CD14-positive monocyte (primary cell): ENCODE data around the gene RCN1. TPM values are rescaled to one million over a fixed set of nuclear protein-coding genes. Genes with fewer than 3 reads are reported as not detected.
A peak's percentile ranks its signal among the peaks of the same experiment; 100 is the strongest.

Experiments used
- DNase-seq, 3 donors: peaks; one replicate each; pipeline ENCODE4 v3.0.0-alpha.2; 2011 to 2022
- H2AFZ ChIP-seq: 2 replicates; pipeline ENCODE4 v1.6.0; 2012; ENCODE audit warnings: mild to moderate bottlenecking, low read depth, low read length, inconsistent platforms; ENCODE audit not compliant: insufficient read depth, poor library complexity, severe bottlenecking
- H3K27ac ChIP-seq, 2 donors: 1 replicate in 1 of 2; 2 replicates in 1 of 2; pipeline ENCODE4 v1.5.1; 2012 to 2013; ENCODE audit warnings: low read length in 2 of 2, control low read depth in 1 of 2, inconsistent platforms in 1 of 2, low read depth in 1 of 2, mild to moderate bottlenecking in 1 of 2
- H3K27me3 ChIP-seq, 2 donors: one replicate each; pipeline versions ENCODE4 v1.6.0 to v1.6.1; 2011 to 2013; ENCODE audit warnings: low read length in 2 of 2; ENCODE audit not compliant: control insufficient read depth in 2 of 2, insufficient read depth in 2 of 2
- H3K36me3 ChIP-seq, 2 donors: replicated peaks in 1 of 2; 1 replicate in 1 of 2; 2 replicates in 1 of 2; pipeline versions ENCODE4 v1.5.1 to v1.6.1; 2012 to 2013; ENCODE audit warnings: low read length in 2 of 2, control low read depth in 1 of 2, inconsistent platforms in 1 of 2, mild to moderate bottlenecking in 1 of 2; ENCODE audit not compliant: insufficient read depth in 2 of 2, control insufficient read depth in 1 of 2
- H3K4me1 ChIP-seq, 2 donors: 1 replicate in 1 of 2; 2 replicates in 1 of 2; pipeline versions ENCODE4 v1.5.1 to v1.6.1; 2012 to 2013; ENCODE audit warnings: low read length in 2 of 2, control low read depth in 1 of 2, inconsistent platforms in 1 of 2, mild to moderate bottlenecking in 1 of 2, moderate library complexity in 1 of 2; ENCODE audit not compliant: insufficient read depth in 2 of 2, control insufficient read depth in 1 of 2
- H3K4me2 ChIP-seq: replicated peaks from 2 replicates; pipeline ENCODE3; 2012; ENCODE audit warnings: low read length, moderate library complexity, mild to moderate bottlenecking; ENCODE audit not compliant: poor library complexity, severe bottlenecking; ENCODE audit errors: extremely low read depth
- H3K4me3 ChIP-seq, 3 experiments: fragments of 200-600 bp in 1 of 3; sonication (generic) in 1 of 3; replicated peaks in 1 of 3; 1 replicate in 2 of 3; 2 replicates in 1 of 3; pipeline ENCODE4 v1.5.1; 2011 to 2013; ENCODE audit warnings: low read length in 3 of 3, mild to moderate bottlenecking in 3 of 3, control low read depth in 2 of 3, low read depth in 2 of 3, inconsistent platforms in 1 of 3, moderate library complexity in 1 of 3
- H3K79me2 ChIP-seq: 2 replicates; pipeline ENCODE4 v1.6.0; 2012; ENCODE audit warnings: mild to moderate bottlenecking, control low read depth, inconsistent platforms, low read length, moderate library complexity; ENCODE audit not compliant: insufficient read depth
- H3K9ac ChIP-seq: 2 replicates; pipeline ENCODE4 v1.6.0; 2017; ENCODE audit warnings: low read length, mild to moderate bottlenecking; ENCODE audit not compliant: insufficient read depth, poor library complexity, severe bottlenecking
- H3K9me3 ChIP-seq, 2 donors: replicated peaks in 1 of 2; 1 replicate in 1 of 2; 2 replicates in 1 of 2; pipeline versions ENCODE4 v1.5.1 to v1.6.1; 2012 to 2013; ENCODE audit warnings: low read length in 2 of 2, control low read depth in 1 of 2; ENCODE audit not compliant: control insufficient read depth in 1 of 2, insufficient read depth in 1 of 2
- H4K20me1 ChIP-seq: 2 replicates; pipeline ENCODE4 v1.6.0; 2012; ENCODE audit warnings: mild to moderate bottlenecking, low read length, control low read depth, moderate library complexity; ENCODE audit not compliant: insufficient read depth
- H3K27ac Mint-ChIP-seq, 7 donors: one replicate each; pipeline ENCODE4 v1.8.0; 2020; ENCODE audit warnings: mild to moderate bottlenecking in 7 of 7, mixed read lengths in 7 of 7, moderate library complexity in 6 of 7, inconsistent platforms in 2 of 7
- H3K27me3 Mint-ChIP-seq, 3 donors: one replicate each; pipeline ENCODE4 v1.8.0; 2021 to 2022; ENCODE audit warnings: low read depth in 3 of 3, mild to moderate bottlenecking in 3 of 3, mixed read lengths in 3 of 3, moderate library complexity in 3 of 3, inconsistent platforms in 1 of 3
- H3K36me3 Mint-ChIP-seq, 2 donors: one replicate each; pipeline ENCODE4 v1.8.0; 2020; ENCODE audit warnings: mixed read lengths in 2 of 2, inconsistent platforms in 1 of 2, mild to moderate bottlenecking in 1 of 2
- H3K4me1 Mint-ChIP-seq: one replicate; pipeline ENCODE4 v1.8.0; 2020; ENCODE audit warnings: mild to moderate bottlenecking, mixed read lengths
- H3K4me3 Mint-ChIP-seq, 2 donors: one replicate each; pipeline ENCODE4 v1.8.0; 2020; ENCODE audit warnings: mild to moderate bottlenecking in 2 of 2, mixed read lengths in 2 of 2, moderate library complexity in 1 of 2
- H3K9me3 Mint-ChIP-seq, 7 donors: one replicate each; pipeline ENCODE4 v1.8.0; 2020 to 2022; ENCODE audit warnings: mixed read lengths in 7 of 7, mild to moderate bottlenecking in 6 of 7, moderate library complexity in 6 of 7, inconsistent platforms in 2 of 7
- CTCF ChIP-seq: fragments of 200-600 bp; IDR thresholded peaks from one replicate; pipeline ENCODE4 v1.8.0; 2022; ENCODE audit warnings: antibody characterized with exemption, mild to moderate bottlenecking
- WGBS: methylation state at CpG from one replicate; pipeline ENCODE4 v1.1.5; 2013; ENCODE audit warnings: missing lambda C conversion rate; ENCODE audit not compliant: insufficient coverage; 5-methylcytosine and 5-hydroxymethylcytosine counted together
- intact Hi-C, 2 donors: fragments of 100-400 bp; cut with micrococcal nuclease; formaldehyde crosslinking; loops; one replicate each; pipeline versions ENCODE4 v1.15.0 to v1.15.1; 2023
- polyA plus RNA-seq, 3 donors: library from polyadenylated mRNA; depleted of rRNA in 1 of 3; unstranded in 2 of 3; stranded (reverse) in 1 of 3; fragments of 300-500 nt in 2 of 3; fragments of >200 nt in 1 of 3; fragmentation: Illumina TruSeq in 2 of 3; gene quantifications; 1 replicate in 2 of 3; 2 replicates in 1 of 3; pipeline ENCODE4 v1.2.3, GENCODE V29; 2012 to 2021

Gene RCN1
- polyA plus RNA-seq, 3 donors = 7.3 to 22.0 (median 20.5) TPM

- Mint-ChIP-seq H3K36me3 (peaks cover 51 to 56% of the 10 kb centered on the region in 2 donors), H3K4me1 (no peaks in the 10 kb centered on the region)
- intact Hi-C loops = no loop called here
These were observed 13.1 kb downstream of the RCN1 start for GRCh38 chr11:32103941-32104340.

DNA sequence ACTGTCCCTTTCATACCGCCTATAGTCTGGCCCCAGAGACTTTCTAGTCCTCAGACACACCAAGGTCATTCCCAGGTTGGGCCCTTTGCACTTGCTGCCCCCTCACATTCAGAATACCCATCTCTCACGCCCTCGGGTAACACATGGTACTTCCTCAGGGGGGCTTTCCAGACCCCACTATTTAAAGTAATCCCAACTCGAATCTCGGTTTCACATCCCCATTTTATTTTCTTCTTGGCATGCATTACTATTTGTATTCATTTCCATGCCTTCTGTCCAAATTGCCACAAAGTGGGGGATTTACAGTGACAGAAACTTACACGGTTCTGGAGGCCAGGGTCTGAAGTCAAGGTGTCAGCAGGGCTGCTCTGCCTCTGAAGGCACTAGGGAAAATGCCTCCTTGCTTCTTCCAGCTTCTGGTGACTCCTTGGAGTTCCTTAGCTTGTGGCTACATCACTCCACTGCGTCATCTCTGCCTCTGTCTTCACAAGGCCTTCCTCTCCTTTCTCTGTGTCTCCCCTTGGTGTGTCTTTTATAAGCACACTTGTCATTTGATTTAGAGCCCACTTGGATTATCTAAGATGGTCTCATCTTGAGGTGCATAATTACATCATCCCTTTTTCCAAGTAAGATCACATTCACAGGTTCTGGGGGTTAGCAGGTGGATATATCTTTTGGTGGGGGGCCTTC lies 15.1 kb downstream of the RCN1 start:
- Histone ChIP-seq H3K27me3 (no peaks in the 10 kb centered on the region), H3K9me3 (no peaks in the 10 kb centered on the region), H3K9ac (no peak overlapping the region), H3K4me3 (no peak overlapping the region), H3K79me2 (no peaks in the 10 kb centered on the region), H3K27ac (no peak overlapping the region), H3K4me1 (no peaks in the 10 kb centered on the region), H2AFZ (no peak overlapping the region), H4K20me1 (no peaks in the 10 kb centered on the region), H3K4me2 (no peak overlapping the region), H3K36me3 (peaks cover 7 to 48% of the 10 kb centered on the region in 2 donors)
- Mint-ChIP-seq H3K27me3 (no peaks in the 10 kb centered on the region), H3K9me3 (no peaks in the 10 kb centered on the region), H3K4me3 (no peak overlapping the region), H3K27ac (peak overlapping the region in 2 of 7 donors; percentile 10 to 39), H3K4me1 (no peaks in the 10 kb centered on the region), H3K36me3 (peaks cover 32 to 40% of the 10 kb centered on the region in 2 donors)
- WGBS = 58% methylated on average over 6 of the region's 7 CpGs
- TF ChIP-seq CTCF = no peak
- intact Hi-C loops = no loop called here
- DNase-seq = no peak

More at GRCh38 chr11:32103941-32104340, 13.1 kb downstream of the RCN1 start:
- TF ChIP-seq CTCF = no peak
- Histone ChIP-seq H3K79me2 (no peaks in the 10 kb centered on the region), H3K27ac (no peak overlapping the region), H3K4me3 (no peak overlapping the region), H3K4me1 (no peaks in the 10 kb centered on the region), H3K9me3 (no peaks in the 10 kb centered on the region), H3K4me2 (no peak overlapping the region), H3K36me3 (peaks cover 12 to 68% of the 10 kb centered on the region in 2 donors), H3K9ac (no peak overlapping the region), H3K27me3 (no peaks in the 10 kb centered on the region), H2AFZ (no peak overlapping the region), H4K20me1 (no peaks in the 10 kb centered on the region)
- Mint-ChIP-seq H3K9me3 (no peaks in the 10 kb centered on the region), H3K27me3 (no peaks in the 10 kb centered on the region), H3K4me3 (no peak overlapping the region), H3K27ac (no peak overlapping the region)
- no peak for DNase-seq
- 81% methylated on average over 5 of the region's 5 CpGs for WGBS
